GM19395 (cell line): ENCODE data around the gene GALNT1.

Experiments
- ATAC-seq: cut with Tn5 transposase; IDR thresholded peaks from one replicate; pipeline ENCODE4 v1.9.1; 2021; ENCODE audit warnings: mild to moderate bottlenecking, moderate library complexity; ENCODE audit not compliant: unreplicated experiment

Gene GALNT1

DNA sequence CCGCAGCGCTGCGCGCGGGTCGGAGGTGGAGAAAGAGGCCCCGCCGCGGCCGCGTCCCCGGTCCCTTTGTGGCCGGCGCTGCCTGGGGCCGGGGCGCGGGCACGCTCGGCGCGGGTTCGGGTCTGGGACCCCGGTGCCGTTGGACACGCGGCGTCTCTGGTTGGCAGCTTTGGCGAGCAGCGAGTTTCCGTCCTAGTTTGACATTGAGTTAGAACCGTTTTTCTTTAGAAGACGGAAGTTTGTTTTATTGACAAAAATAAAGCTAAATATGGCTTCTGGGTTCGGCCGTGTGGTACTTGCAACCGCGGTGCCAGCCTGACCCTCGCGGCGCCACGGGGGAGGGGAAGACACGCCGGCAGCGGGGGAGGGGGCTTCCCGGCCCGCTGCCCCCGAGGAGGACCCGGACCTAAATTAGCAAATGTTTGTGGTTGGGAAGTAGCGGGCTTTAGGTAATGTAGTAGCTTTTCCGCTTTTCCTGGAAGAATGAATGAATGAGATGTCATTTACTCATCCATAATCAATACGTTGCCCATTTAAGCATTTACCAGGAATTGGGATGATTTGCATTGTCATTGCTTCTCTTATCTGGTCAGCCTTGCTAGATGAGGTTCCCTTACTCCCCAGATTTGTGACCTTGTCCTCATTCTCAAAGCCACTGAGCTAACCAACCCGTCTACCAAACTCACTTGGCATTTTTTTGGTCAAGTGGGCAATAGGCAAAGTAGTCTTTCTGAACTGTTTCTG lies 530 bp downstream of the GALNT1 start:
- no peak for ATAC-seq

- ATAC-seq: no peak
Observed at GRCh38 chr18:35582899-35583558, 1.5 kb downstream of the GALNT1 start.

DNA sequence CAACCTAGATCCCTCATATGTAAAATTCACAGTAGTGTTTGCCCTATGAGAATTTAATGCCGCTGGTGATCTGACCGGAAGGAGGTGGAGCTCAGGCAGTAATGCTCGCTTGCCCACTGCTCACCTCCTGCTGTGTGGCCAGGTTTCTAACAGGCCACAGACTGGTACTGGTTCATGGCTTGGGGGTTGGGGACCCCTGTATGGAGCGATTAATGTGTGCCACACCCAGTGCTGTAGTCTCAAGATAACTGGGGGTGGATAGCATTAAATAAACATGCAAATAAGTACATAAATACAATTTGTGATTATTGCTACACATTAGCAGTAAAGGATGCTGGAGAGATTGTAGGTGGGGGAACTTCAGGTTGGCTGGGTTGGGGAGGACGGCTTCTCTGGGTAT lies 3.2 kb downstream of the GALNT1 start:
- ATAC-seq: no peak

DNA sequence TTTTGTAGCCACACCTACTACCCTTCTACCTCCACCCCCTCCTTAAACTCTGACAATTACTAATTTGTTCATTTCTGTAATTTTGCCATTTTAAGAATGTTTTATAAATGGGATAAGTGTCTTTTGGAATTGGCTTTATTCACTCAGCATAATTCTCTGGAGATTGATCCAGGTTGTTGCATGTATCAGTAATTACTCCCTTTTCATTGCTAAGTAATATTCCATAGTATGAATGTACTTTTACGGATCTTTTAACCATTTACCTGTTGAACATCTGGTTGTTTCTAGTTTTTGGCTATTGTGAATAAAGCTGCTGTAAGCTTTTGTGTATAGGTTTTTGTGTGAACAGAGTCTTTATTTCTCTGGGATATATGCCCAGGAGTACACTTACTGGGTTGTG lies 4.1 kb downstream of the GALNT1 start:
- no peak for ATAC-seq

DNA sequence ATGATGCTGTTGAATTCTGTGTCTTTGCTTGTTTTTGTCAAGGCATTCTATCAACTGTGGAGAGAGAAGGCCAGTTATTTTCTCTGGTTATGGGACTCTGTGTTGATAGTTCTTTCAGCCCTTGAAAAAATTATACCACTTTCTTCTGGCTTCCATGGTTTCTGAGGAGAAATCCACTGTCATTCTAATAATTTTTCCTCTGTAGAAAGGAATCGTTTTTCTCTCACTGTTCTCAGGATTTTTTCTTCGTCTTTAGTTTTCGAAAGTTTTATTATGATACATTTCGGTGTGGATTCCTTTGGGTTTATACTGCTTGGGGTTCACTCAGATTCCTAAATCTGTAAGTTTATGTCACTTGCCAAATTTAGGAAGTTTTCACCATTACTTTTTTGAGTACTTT lies 6.6 kb downstream of the GALNT1 start:
- no peak for ATAC-seq

DNA sequence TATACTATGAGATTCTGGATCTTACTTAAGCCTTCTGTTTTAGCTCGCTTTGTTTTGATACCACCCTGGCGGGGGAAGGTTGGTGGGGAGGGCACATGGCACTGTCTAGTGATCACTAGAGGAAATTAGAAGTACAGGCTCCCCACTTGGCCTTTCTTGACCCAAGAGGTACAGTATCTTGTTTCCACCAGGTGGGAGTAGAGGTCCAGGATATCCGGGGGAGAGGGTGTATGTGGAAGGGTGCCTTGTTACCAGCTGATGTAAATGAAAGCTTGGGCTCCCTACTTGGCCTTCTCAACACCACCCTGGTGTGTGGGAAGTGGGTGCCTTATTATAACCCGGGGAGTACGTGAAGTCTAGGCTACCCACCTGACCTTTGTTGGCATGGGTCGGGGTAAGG lies 7.5 kb downstream of the GALNT1 start:
- no peak for ATAC-seq

- no peak for ATAC-seq
Observed at GRCh38 chr18:35589546-35589945, 8.0 kb downstream of the GALNT1 start.

- no peak for ATAC-seq
Observed at GRCh38 chr18:35590935-35591334, 9.4 kb downstream of the GALNT1 start.

DNA sequence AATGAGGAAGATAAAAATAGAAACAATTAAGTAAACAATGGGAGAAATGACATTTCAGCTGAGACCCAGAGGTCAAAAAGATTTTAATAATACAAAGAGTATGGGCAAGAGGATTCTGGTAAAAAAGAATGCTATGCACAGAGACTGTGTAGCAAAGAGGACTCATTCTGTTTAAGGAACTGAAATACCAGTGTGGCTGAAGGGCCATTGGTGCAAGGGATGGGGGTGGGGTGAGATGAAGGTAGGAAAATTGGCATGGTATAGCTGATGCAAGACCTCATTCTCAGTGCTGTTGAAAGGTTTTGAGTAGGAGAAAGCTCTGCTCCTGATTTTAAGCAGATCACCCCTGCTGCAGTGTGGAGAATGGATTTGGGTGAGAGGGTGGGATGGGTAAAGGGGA lies 10.8 kb downstream of the GALNT1 start:
- ATAC-seq: peak; percentile 98

DNA sequence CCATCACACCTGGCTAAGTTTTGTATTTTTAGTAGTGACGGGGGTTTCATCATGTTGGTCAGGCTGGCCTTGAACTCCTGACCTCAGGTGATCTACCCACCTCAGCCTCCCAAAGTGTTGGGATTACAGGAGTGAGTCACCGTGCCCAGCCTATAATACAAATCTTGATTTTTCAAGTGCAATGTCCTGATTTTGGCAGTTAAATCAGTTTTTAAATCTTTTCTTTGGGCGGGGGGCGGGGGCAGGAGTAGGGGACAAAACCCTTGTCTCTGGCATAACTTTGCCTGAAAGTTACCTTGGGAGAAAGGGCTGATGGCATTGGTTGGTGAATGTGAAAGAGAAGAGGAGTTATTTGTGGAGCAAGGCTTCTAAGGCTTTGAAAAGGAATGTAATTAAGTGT lies 12.3 kb downstream of the GALNT1 start:
- no peak for ATAC-seq

- ATAC-seq: no peak
Observed at GRCh38 chr18:35597758-35598157, 16.2 kb downstream of the GALNT1 start.

DNA sequence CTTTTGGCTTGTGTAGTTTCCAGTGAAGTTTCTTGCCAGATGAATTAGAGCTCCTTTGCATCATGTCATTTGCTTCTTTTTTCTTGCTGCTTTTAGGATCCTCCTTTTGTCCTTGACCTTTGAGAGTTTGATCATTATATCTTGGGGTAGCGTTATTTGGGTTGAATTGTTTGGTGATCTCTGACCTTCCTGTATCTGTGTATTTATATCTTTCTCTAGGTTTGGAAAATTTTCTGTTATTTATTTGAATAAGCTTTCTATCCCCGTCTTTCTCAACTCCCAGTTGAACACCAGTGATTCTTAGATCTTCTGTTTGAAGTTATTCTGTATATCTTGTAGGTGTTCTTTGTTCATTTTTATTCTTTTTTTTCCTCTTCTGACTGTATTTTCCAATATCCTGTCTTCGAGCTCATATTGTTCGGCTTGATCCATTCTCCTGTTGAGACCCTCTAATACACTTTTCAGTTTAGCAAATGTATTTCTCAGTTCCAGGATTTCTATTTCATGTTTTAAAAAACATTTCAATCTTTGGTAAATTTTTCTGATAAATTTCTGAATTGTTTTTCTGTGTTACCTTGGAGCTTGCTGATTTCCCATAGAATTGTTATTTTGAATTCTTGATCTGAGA lies 20.8 kb downstream of the GALNT1 start:
- ATAC-seq: no peak

DNA sequence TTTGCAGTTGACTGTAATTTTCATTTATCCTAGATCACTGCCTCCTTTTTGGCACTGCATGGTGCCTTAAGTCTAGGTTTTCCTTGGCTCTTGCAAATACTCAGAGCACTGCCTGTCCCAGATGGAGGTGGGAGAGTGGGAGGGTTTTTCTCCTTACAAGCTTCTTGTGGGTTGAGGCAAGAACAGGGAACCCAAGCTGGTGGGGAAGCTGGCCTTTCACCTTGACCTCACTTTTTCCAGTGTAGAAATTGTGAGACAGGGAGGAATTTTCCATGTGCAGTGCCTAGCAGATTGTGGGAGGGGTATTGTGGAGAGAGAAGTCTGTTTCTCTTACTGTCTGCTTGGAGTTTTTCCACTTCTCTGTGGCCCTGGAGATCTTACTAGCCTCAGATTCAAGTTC lies 21.5 kb downstream of the GALNT1 start:
- no peak for ATAC-seq

GRCh38 chr18:35603528-35603927 lies 22.0 kb downstream of the GALNT1 start:
- no peak for ATAC-seq

DNA sequence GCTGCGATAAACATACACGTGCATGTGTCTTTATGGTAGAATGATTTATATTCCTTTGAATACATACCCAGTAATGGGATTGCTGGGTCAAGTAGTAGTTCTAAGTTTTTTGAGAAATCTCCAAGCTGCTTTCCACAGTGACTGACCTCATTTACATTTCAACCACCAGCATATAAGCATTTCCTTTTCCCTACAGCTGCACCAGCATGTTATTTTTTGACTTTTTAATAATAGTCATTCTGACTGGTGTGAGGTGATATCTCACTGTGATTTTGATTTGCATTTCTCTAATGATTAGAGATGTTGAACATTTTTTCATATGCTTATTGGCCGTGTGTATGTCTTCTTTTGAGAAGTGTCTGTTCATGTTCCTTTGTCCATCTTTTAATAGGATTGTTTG lies 22.8 kb downstream of the GALNT1 start:
- no peak for ATAC-seq

DNA sequence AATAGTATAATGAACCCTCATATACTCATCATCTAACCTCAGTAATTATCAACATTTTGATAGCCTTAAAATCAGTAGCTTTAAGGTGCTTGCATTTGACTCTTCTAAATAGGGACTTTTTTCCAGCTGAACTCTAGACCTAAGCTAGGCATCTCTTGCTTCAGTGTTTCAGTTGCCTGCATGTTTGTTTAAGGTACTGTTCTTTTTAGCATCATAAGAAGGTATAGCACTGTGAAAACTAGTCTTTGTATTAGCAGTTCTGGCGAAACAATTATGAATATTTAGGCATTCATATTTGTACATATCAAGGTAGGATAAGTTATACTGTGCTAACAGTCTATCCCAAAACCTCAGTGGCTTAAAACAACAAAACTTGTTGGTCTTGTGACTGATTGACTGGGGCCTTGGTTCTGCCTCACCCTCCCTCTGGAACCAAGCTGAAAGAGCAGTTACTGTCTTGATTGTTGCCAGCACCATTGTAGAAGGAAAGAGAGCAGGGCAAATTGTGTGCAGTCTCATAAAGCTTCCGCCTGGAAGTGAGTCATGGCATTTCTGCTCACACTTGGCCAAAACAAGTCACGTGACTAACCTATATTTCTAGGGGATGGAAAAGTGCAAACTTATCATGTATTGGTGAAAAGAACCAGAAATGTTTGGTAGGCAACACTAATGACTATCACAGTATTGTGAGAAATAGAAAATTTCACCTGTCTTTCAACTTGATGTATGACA lies 24.3 kb downstream of the GALNT1 start:
- ATAC-seq: no peak

DNA sequence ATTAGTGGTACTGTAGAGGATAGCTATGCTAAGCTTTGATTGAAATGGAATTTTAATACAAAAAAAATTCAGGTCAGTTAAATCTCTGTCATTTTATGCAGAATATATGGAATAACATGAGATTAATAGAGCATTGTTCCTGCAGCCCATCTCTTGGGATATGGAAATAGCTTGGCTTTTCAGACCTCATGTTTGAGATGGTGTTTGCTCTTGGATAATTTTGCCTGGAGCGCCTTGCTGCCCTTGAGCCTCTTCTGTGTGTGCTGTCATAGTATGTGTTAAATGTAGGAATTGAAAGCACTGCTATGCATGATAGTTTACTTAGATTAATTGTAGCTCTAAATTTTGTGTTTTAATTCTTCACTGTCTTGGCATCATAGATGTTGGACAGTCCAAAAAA lies 27.7 kb downstream of the GALNT1 start:
- no peak for ATAC-seq

- no peak for ATAC-seq
Observed at GRCh38 chr18:35610089-35610488, 28.5 kb downstream of the GALNT1 start.

GRCh38 chr18:35610724-35611123 lies 29.2 kb downstream of the GALNT1 start:
- no peak for ATAC-seq

GRCh38 chr18:35611518-35611917 lies 30.0 kb downstream of the GALNT1 start:
- no peak for ATAC-seq

GRCh38 chr18:35616074-35616473 lies 34.5 kb downstream of the GALNT1 start:
- no peak for ATAC-seq
